ENCODE data around the gene EFCAB5. TPM values are rescaled to one million over a fixed set of nuclear protein-coding genes. Genes with fewer than 3 reads are reported as not detected.

Gene EFCAB5
- total and polyA plus RNA-seq, 2 experiments from 2014 or later = 0.27 to 0.48 TPM

- Histone ChIP-seq H3K9me2 (replicated peaks; ENCODE audit: insufficient read depth) (no peaks in the 10 kb centered on the region), H3K4me1 (ENCODE audit: insufficient read depth) (no peaks in the 10 kb centered on the region), H3K9me3 (ENCODE audit: low read depth) (no peaks in the 10 kb centered on the region), H3K79me2 (no peaks in the 10 kb centered on the region), H3K27me3 (no peaks in the 10 kb centered on the region), H3K4me3 (no peak overlapping the region), H3K27ac (no peak overlapping the region), H4K20me1 (ENCODE audit: insufficient read depth, poor library complexity, severe bottlenecking) (no peaks in the 10 kb centered on the region), H3K4me2 (no peak overlapping the region), H2AFZ (no peak overlapping the region), H3K36me3 (replicated peaks; ENCODE audit: insufficient read depth, low read depth) (no peaks in the 10 kb centered on the region)
- WGBS (ENCODE audit: low lambda C conversion rate, missing lambda C conversion rate) = 63% methylated on average over 4 of the region's 4 CpGs
- DNase-seq (ENCODE audit: low spot score) = no peak
- TF ChIP-seq EZH2phosphoT487 (IDR thresholded peaks at IDR 0.05; ENCODE audit: low read depth, severe bottlenecking, unreplicated experiment) = no peak
- TF ChIP-seq CTCF (IDR thresholded peaks at IDR 0.05; ENCODE audit: poor library complexity) = no peak
- no peak for TF ChIP-seq EZH2 (IDR thresholded peaks at IDR 0.05; ENCODE audit: borderline replicate concordance)
Measured at GRCh38 chr17:30101686-30102390, 160.4 kb downstream of the EFCAB5 start.

GRCh38 chr17:30103921-30104320 lies 162.5 kb downstream of the EFCAB5 start:
- H3K4me2 ChIP-seq = no peak overlapping the region
- no peak overlapping the region for H2AFZ ChIP-seq
- H3K27ac ChIP-seq = no peak overlapping the region
- 82% methylated on average over 1 of the region's 1 CpG for WGBS (ENCODE audit: low lambda C conversion rate, missing lambda C conversion rate)
- H3K36me3 ChIP-seq (replicated peaks; ENCODE audit: insufficient read depth, low read depth) = no peaks in the 10 kb centered on the region
- no peaks in the 10 kb centered on the region for H3K9me2 ChIP-seq (replicated peaks; ENCODE audit: insufficient read depth)
- H3K27me3 ChIP-seq = no peaks in the 10 kb centered on the region
- no peaks in the 10 kb centered on the region for H3K9me3 ChIP-seq (ENCODE audit: low read depth)
- no peak for TF ChIP-seq EZH2 (IDR thresholded peaks at IDR 0.05; ENCODE audit: borderline replicate concordance)
- TF ChIP-seq CTCF (IDR thresholded peaks at IDR 0.05; ENCODE audit: poor library complexity) = no peak
- TF ChIP-seq EZH2phosphoT487 (IDR thresholded peaks at IDR 0.05; ENCODE audit: low read depth, severe bottlenecking, unreplicated experiment) = no peak
- DNase-seq (ENCODE audit: low spot score) = no peak
- H3K79me2 ChIP-seq = no peaks in the 10 kb centered on the region
- H3K4me3 ChIP-seq = no peak overlapping the region
- H3K4me1 ChIP-seq (ENCODE audit: insufficient read depth) = no peaks in the 10 kb centered on the region
- no peaks in the 10 kb centered on the region for H4K20me1 ChIP-seq (ENCODE audit: insufficient read depth, poor library complexity, severe bottlenecking)

GRCh38 chr17:30104575-30105339 lies 163.3 kb downstream of the EFCAB5 start:
- no peaks in the 10 kb centered on the region for H4K20me1 ChIP-seq (ENCODE audit: insufficient read depth, poor library complexity, severe bottlenecking)
- peak overlapping the region; percentile 24 for H3K4me3 ChIP-seq
- TF ChIP-seq CTCF (IDR thresholded peaks at IDR 0.05; ENCODE audit: poor library complexity) = peak; percentile 95
- no peak for TF ChIP-seq EZH2phosphoT487 (IDR thresholded peaks at IDR 0.05; ENCODE audit: low read depth, severe bottlenecking, unreplicated experiment)
- no peaks in the 10 kb centered on the region for H3K4me1 ChIP-seq (ENCODE audit: insufficient read depth)
- no peaks in the 10 kb centered on the region for H3K79me2 ChIP-seq
- H3K27ac ChIP-seq = peak overlapping the region; percentile 43
- H3K27me3 ChIP-seq = no peaks in the 10 kb centered on the region
- no peaks in the 10 kb centered on the region for H3K9me2 ChIP-seq (replicated peaks; ENCODE audit: insufficient read depth)
- peak overlapping the region; percentile 73 for H2AFZ ChIP-seq
- peak; percentile 91 for DNase-seq (ENCODE audit: low spot score)
- 22% methylated on average over 29 of the region's 29 CpGs for WGBS (ENCODE audit: low lambda C conversion rate, missing lambda C conversion rate)
- H3K4me2 ChIP-seq = peak overlapping the region; percentile 70
- no peaks in the 10 kb centered on the region for H3K9me3 ChIP-seq (ENCODE audit: low read depth)
- no peaks in the 10 kb centered on the region for H3K36me3 ChIP-seq (replicated peaks; ENCODE audit: insufficient read depth, low read depth)
